ENCODE results near the gene ZCRB1. TPM values are rescaled to one million over a fixed set of nuclear protein-coding genes. Genes with fewer than 3 reads are reported as not detected.

Gene ZCRB1, protein sequence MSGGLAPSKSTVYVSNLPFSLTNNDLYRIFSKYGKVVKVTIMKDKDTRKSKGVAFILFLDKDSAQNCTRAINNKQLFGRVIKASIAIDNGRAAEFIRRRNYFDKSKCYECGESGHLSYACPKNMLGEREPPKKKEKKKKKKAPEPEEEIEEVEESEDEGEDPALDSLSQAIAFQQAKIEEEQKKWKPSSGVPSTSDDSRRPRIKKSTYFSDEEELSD
- 56.3 to 62.0 TPM (median 57.5 TPM) in 3 replicates for total RNA-seq
- long read RNA-seq, transcript ZCRB1-201 (8 exons, 1,827 nt): major isoform, 46 of 50 reads
- long read RNA-seq, partial matches to known transcripts: 3 of 50 reads
- long read RNA-seq, other reads (novel, unspliced or antisense): 1 of 50 reads

DNA sequence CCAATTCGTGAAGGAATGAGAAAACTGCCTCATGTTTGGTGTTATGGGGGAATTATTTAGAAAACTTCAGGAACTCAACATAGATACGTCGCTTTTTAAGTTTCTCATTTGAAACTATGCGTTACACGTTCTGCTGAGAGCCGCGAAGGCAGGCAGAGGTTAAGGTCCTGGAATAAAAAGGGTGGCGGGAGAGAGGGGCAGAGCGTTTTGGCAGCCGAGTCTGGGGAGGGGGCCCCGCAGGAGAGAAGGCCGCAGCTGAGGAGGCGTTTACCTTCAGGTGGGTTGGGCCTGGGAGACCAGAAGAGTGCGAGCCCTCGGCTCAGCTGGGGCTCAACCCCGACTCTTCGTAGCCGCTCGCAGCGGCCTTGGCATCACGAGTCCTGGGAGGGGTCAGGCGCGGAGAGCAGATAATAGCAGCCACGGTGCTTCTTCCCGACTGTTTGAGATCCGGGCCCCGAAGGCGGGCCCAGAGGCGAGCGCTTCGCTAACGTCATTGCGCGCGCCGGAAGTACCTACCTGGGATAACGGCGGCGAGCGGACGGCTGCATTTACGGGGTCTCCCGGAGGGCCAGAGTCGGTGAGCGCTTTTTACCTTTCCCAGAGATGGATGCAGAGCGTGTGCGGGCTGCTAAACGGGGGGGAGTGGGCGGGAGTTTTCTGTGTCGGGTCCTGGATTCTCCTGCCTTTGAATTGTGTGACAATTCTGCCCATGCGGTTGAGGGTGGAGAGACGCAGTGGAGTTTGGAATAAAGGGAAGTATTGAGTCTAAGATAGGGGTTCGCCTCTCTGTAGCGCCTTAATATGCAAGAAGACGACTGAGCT, at the start of gene ZCRB1, which contains the start of gene PPHLN1:
TSS of gene ZCRB1 (minus strand) at position 442 of the 822 bp plus-strand sequence. CDS start 1,992 bp downstream, outside the sequence.
TSS of gene PPHLN1 (plus strand) at position 515 of the 822 bp plus-strand sequence. CDS start 9,736 bp downstream, outside the sequence.
- DNase-seq (ENCODE audit: low spot score): no peak
- TF ChIP-seq, protein P1, sequence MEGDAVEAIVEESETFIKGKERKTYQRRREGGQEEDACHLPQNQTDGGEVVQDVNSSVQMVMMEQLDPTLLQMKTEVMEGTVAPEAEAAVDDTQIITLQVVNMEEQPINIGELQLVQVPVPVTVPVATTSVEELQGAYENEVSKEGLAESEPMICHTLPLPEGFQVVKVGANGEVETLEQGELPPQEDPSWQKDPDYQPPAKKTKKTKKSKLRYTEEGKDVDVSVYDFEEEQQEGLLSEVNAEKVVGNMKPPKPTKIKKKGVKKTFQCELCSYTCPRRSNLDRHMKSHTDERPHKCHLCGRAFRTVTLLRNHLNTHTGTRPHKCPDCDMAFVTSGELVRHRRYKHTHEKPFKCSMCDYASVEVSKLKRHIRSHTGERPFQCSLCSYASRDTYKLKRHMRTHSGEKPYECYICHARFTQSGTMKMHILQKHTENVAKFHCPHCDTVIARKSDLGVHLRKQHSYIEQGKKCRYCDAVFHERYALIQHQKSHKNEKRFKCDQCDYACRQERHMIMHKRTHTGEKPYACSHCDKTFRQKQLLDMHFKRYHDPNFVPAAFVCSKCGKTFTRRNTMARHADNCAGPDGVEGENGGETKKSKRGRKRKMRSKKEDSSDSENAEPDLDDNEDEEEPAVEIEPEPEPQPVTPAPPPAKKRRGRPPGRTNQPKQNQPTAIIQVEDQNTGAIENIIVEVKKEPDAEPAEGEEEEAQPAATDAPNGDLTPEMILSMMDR (IDR thresholded peaks at IDR 0.05): no peak
- Mint-ChIP-seq H3K9me3 (ENCODE audit: low read depth) (no peaks in the 10 kb centered on the region), H3K27me3 (ENCODE audit: low read depth) (no peaks in the 10 kb centered on the region), H3K4me3 (ENCODE audit: unreplicated experiment) (peak within 1 kb of the TSS; percentile 95), H3K36me3 (ENCODE audit: low read depth) (peaks cover 6% of the 10 kb centered on the region), H3K27ac (ENCODE audit: unreplicated experiment) (peak within 1 kb of the TSS; percentile 94), H3K4me1 (ENCODE audit: low read depth) (peaks cover 34% of the 10 kb centered on the region)

DNA sequence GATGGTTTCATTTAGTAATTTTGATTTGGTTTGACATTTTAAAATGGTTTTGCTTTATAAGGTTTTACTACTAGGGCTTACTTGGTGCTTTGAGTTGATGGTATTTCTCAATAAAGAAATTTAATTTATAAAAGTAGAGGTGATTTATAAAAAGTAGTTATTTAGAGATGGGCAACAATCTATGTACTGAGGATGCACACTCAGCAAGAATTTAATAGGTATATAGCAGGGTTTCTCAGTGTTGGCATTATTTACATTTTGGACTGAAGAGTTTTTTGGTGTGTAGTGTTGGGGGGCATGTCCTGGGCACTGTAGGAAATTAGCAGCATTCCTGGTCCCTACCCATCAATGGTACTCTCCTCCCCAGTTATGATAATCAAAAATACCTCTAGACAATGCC, 47.8 kb upstream of the ZCRB1 start:
- H3K4me1 Mint-ChIP-seq (ENCODE audit: low read depth): peaks cover 5% of the 10 kb centered on the region
- no peak overlapping the region for H3K27ac Mint-ChIP-seq (ENCODE audit: unreplicated experiment)
- no peaks in the 10 kb centered on the region for H3K9me3 Mint-ChIP-seq (ENCODE audit: low read depth)
- no peak for DNase-seq (ENCODE audit: low spot score)
- no peaks in the 10 kb centered on the region for H3K27me3 Mint-ChIP-seq (ENCODE audit: low read depth)
- H3K4me3 Mint-ChIP-seq (ENCODE audit: unreplicated experiment): no peak overlapping the region
- H3K36me3 Mint-ChIP-seq (ENCODE audit: low read depth): peaks cover 3% of the 10 kb centered on the region
- TF ChIP-seq, protein P1 (IDR thresholded peaks at IDR 0.05): no peak

DNA sequence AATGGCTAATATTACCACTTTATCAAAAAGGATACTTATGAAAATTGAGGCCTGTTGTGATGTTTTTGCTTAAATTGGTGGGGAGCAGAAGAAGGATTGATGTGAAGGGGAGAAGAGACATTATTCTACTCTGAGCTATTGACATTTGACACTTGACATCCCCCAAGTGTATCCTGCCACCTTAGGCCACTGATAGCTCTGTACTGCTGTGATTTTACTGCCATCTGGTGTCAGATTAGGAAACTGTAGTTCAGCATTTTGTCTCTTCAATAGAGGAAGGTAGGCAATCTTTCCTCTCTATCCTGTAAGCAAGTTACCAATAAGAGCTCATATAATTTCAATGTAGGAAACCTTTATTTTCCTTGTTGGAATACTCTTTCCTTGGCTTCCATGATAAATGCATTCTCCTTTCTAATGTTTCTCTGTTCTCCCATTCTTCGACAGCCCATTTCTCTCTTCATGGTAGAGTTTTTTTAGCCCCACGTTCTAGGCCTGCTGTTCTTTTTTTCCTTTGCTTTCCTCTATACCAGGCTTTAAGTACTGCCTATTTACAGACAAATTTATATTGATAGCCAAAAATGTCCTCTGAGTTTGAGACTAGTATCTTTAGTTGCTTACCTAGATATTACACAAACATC, 46.4 kb upstream of the ZCRB1 start:
- DNase-seq (ENCODE audit: low spot score): no peak
- H3K4me1 Mint-ChIP-seq (ENCODE audit: low read depth): peaks cover 5% of the 10 kb centered on the region
- H3K27me3 Mint-ChIP-seq (ENCODE audit: low read depth): no peaks in the 10 kb centered on the region
- peaks cover 3% of the 10 kb centered on the region for H3K36me3 Mint-ChIP-seq (ENCODE audit: low read depth)
- no peaks in the 10 kb centered on the region for H3K9me3 Mint-ChIP-seq (ENCODE audit: low read depth)
- TF ChIP-seq, protein P1 (IDR thresholded peaks at IDR 0.05): peak; percentile 89
- H3K27ac Mint-ChIP-seq (ENCODE audit: unreplicated experiment): no peak overlapping the region
- H3K4me3 Mint-ChIP-seq (ENCODE audit: unreplicated experiment): no peak overlapping the region

DNA sequence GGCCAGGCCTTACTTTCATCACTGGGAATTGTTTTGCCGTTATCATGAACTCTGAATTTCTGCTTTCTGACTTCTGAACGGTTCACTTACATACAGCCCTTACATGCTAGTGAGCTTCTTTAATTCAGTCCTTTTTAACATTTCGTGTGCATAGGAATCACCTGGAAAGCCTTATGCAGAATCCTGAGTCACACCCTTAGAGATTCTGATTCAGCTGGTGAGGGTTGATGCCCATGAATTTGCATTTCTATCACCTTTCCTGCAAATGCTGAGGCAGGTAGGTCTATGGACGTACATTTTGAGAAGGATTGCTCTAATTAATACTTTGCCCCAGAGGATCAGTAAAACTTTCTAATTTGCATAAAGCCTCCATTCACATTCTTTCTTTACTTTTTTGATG, 44.1 kb upstream of the ZCRB1 start:
- DNase-seq (ENCODE audit: low spot score): no peak
- no peak overlapping the region for H3K27ac Mint-ChIP-seq (ENCODE audit: unreplicated experiment)
- peaks cover 8% of the 10 kb centered on the region for H3K4me1 Mint-ChIP-seq (ENCODE audit: low read depth)
- H3K9me3 Mint-ChIP-seq (ENCODE audit: low read depth): no peaks in the 10 kb centered on the region
- no peak overlapping the region for H3K4me3 Mint-ChIP-seq (ENCODE audit: unreplicated experiment)
- TF ChIP-seq, protein P1 (IDR thresholded peaks at IDR 0.05): no peak
- H3K36me3 Mint-ChIP-seq (ENCODE audit: low read depth): no peaks in the 10 kb centered on the region
- no peaks in the 10 kb centered on the region for H3K27me3 Mint-ChIP-seq (ENCODE audit: low read depth)

DNA sequence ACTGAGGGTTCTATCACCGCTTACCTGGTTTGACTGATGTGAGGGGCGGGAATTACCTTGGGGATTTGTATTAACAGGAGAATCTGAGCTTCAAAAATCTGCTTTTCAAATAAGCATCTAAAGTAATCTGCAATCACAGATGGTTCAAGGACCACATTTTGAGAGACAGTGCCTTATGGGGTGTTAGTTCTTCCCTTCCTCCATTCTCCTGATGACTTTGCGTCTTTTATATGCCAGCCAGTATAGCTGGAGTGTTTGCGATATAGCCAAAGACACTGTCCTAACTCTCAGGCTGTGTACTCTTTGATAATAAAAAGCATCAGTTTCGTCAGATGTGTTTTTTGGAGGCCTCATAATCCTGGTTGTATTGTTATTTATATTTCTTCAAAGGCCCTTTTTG, 39.6 kb upstream of the ZCRB1 start:
- DNase-seq (ENCODE audit: low spot score): no peak
- Mint-ChIP-seq H3K4me1 (ENCODE audit: low read depth) (peaks cover 12% of the 10 kb centered on the region), H3K27ac (ENCODE audit: unreplicated experiment) (no peak overlapping the region)

More for the DNA sequence above, 39.6 kb upstream of the ZCRB1 start:
- Mint-ChIP-seq H3K27me3 (ENCODE audit: low read depth) (no peaks in the 10 kb centered on the region), H3K9me3 (ENCODE audit: low read depth) (no peaks in the 10 kb centered on the region), H3K4me3 (ENCODE audit: unreplicated experiment) (no peak overlapping the region), H3K36me3 (ENCODE audit: low read depth) (peaks cover 3% of the 10 kb centered on the region)
- TF ChIP-seq, protein P1 (IDR thresholded peaks at IDR 0.05): no peak

Data from chondrocyte (in vitro differentiated cells).